HG03060 (cell line): ENCODE data around the gene AJUBA.
"Not testable (repeated sequence)": the region's sequence is repeated elsewhere in the genome, so short reads cannot be mapped to it uniquely, and the experiment has no call there.

ENCODE experiments used
- ATAC-seq: cut with Tn5 transposase; IDR thresholded peaks from one replicate; pipeline ENCODE4 v1.9.1; 2021; ENCODE audit warnings: low read depth, moderate number of reproducible peaks; ENCODE audit not compliant: unreplicated experiment

The AJUBA gene

DNA sequence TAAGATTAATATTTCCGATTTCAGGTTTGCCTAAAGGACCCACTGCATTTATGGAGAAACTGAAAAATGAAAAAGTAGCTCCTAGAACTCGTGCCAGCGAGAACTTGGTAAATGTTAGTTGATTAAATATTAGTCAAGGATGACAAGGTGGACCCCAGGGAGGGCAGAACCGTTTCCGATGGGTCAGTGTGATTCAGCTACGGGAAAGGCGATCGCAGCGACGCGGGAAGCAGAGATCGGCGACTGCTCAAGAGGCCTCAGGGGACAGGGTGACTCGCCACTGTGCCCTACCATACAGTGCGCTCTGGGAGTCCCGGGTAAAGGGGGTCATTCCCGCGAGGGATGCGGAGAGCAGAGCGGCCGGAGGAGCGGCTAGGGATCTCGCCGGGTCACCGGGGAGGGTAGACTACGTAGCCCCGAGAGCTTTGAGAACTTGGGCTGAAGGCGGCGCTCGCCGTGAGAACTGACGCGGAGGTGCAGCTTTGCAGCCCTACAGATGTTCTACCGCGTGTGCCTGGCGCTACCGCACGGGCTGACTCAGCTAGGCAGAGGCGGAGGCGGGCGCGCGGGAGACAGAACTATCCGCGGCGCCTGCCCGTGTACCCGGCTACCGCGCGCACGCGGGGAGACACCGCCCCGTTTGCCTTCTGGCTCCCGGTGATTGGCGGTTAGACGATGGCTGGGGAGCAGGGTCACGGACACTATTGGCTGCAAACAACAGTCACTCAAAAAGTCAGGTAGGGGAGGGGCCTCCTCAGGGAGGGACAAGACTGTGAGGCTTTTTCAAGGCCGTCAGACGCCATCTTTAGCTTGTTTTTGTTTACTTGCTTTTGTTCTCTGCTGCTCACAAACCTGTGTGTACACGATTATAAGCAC is 24.4 kb upstream of the AJUBA start:
- peak; percentile 77 for ATAC-seq

DNA sequence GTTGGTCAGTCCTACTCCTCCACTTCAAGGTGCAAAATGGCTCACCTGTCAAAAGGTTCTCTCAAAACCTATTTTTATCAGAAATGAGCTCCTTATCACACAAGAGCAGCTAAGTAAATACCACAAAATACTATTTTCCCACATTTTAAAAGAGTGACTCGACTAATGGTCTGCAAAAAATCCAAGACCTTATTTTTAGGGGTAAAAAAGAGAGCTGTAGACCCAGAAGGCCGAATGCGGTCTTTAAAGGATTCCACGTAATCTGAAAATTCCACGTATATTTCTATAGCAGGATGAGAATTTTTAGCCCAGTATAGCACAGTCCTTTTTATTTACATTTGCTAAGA is 23.8 kb upstream of the AJUBA start:
- ATAC-seq: no peak

DNA sequence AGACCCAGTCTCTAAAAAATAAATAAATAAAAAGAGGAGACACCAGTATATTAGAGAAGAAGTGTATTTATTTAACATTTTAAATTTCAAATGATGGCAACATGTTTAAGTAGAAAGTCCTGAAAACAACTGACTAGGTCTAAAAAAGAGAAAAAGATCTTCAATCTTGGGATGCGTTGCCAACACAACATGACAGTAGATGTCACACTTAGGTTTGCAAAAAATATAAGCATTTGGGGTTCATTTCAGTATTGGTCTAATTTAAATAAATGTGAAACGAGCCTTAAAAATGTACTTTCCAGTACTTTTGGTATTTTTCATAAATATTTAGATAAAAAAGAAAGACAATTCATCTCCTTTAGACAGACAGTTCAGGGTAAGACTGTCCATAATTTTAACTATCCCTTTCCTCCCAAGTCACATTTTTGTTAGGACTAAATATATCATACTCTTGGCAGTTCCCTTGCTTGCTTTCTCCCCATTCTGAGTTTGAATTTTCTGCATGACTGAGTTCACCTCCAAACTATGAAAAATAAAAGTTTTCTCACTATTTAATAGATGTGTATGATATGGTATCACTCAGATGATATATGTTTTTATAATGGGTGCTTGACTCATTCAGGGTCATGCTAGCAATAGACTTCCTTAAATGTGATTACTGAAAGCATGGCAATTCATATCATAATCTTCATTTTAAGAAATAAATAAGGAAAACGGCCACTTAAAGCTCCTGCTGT is 23.3 kb upstream of the AJUBA start:
- ATAC-seq: no peak

DNA sequence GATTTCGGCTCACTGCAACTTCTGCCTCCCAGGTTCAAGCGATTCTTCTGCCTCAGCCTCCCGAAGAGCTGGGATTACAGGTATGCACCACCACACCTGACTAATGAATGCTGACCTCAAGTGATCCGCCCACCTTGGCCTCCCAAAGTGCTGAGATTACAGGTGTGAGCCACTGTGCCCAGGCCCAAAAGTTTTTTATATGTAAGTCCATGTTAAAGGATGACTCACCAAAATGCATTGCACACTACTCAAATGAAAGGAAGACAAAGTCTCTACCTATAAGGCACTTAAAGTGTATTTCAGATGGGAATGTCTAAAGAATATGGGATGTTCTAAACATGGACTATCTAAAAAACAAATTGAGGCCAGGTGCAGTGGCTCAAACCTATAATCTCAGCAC is 21.9 kb upstream of the AJUBA start:
- ATAC-seq: not testable (repeated sequence)

DNA sequence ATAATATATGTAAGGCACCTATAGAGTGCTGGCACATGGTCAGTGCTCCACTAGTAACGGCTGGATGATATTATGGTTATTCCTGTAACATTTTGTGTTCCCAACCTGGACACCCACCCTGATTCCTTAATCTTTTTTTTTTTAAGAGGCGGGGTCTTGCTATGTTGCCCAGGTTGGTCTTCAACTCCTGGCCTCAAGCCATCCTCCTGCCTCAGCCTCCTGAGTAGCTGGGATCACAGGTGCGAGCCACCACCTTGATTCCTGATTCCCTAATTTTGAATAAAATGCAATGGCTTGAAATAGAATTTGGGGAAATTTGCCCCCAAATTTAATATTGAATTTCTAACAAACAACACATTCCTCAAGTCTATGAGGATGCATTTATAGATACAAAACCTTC is 20.2 kb upstream of the AJUBA start:
- no peak for ATAC-seq

DNA sequence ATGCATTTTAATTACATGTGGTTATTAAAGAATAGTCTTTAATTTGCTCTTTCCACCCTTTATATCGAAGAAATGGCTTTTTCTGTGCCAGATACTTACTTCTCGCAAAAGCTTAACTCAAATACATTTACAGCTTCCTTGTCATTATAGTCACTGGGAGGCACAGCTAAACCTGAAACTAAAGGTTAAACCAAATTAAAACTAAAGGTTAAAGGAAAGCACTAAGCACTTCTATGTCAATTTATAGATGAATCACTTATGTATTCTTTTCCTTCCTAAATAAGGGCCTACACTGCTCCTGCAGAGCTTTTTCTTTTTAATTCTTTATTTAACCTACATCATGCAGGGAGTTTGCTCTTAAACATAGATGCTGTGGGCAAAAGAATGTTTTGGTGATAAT is 18.5 kb upstream of the AJUBA start:
- no peak for ATAC-seq

DNA sequence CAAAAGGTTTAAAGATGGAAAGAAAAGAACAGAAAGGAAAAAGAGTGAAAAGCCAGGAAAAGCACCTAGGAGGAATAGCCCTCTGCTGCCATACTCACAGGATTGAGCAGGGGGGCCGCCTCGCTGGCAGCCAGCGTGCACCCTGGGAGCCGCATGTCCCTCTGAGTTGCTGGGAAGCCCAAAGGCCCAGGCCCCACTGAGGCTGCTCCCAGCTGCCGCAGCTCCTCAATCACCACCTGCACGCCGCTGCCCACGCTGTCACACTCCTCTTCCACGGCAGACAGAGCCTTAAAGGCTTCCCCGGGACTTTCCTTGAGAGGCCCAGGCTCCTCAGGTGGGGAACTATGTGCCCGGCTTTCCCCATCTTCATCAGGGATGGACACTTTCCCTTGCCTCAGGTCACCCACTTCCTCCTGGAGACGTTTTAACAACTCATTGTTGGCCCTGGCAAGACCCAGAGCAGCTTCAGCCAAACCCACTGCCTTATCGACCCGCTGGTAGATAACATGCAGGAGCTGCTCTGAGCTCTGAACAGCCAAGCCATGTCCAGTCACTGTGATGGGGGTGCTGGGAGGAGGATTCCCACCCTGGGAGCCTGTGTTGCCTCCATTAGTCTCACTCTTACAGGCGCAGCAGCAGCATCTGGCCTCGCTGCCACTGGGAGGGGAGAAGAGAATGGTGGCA is 16.1 kb upstream of the AJUBA start:
- no peak for ATAC-seq

DNA sequence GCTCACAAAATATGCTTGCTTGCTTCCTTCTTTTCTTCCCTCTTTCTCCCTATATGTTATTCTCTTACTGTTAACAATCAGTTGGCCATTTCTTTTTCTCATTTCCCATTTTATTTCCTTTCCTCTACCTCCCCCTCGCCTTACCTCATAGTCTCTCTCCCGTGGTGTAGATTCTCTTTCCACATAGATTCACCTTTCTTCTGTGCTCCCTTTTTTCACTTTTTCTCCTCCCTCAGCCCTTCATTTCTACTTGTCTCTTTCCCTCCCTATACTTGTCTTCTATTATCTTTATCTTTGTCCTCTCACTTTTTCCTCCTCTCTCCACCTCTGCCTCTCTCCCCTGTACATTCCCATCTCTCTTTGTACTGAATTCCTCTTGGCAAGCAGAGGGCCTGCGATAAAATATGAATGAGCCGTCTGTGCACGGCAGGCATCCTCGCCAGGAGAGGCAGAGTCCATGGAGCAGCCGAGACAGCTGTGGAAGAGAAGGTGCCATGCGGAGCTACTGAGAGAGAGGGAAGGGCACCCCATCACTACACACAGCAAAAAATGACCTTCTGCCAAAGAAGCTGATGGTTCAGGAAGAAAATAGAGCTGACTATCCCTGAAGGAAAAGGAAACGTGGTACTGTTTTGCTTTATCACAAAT is 15.4 kb upstream of the AJUBA start:
- no peak for ATAC-seq

DNA sequence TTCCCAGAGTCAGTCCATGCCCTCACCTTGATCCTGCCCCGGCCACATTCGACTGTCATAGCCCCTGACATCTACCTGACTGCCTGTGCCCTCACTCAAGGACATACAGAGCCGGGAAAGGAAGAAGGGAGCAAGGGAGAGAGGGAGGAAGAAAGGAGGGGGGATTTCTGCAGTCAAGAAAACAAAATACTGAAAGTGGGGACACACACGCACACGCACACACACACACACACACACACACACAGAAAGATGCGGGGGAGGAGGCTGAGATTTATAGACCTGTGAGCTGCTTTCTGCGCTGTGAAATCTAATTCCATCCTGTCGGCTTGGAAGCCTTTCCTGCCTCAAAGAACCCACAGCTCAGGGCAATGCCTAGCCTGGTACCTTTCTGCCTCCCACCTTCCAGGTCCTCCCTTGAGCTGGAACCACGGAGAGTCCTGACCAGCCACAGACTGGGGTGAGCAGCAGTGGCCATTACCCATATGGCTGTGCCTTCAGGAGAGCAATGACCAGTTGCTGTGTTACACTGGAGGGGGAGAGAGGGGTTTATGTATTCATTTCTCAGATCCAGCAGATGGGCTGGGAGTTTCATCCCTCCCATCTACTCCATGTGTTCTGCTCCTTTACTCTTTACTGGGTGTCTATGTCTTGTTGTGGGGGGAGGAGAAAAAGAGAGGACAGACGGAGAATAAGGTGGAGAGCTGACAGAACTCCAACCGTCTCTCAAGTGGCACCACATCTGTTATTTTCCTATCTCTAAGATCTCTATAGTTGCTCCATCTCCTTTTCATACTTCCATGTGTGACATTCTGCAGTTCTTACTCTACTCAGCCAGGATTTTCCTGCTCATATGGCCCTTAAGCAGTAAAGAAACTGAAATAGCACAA is 14.7 kb upstream of the AJUBA start:
- ATAC-seq: no peak

DNA sequence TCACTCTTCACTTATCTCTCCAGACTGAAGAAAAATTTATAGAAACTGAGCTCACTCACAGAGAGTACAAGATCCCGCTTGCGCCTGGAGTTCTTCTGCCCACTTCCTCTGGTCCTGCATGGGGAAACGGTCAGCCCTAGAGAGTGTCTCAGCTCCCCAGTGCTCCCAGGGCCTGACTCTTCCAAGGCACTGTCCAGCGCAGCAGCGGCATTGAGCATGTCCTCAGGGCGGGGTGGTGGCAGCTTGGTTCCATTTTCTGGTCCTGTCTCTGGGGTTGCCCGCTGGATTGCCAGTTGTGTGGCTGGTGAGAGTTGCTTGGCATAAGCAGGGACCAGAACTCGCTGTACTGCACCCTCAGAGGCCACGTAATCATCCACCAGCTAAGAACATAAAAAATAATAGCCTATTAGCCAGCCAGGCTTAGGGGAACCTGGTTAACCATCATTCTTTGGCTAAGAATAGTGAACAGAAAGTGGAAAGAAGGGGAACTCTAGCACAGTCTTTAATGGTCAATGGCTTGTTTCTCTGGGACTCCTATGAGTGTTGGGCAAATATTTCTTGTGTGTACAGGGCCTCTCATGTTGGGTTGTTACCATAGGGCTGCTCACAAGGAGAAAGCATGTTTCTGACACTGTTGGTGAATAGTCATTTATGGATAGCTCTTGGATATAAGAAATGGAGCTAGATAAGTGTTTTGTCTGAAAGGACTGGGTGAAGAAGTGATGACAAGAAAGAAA is 13.7 kb upstream of the AJUBA start:
- no peak for ATAC-seq

DNA sequence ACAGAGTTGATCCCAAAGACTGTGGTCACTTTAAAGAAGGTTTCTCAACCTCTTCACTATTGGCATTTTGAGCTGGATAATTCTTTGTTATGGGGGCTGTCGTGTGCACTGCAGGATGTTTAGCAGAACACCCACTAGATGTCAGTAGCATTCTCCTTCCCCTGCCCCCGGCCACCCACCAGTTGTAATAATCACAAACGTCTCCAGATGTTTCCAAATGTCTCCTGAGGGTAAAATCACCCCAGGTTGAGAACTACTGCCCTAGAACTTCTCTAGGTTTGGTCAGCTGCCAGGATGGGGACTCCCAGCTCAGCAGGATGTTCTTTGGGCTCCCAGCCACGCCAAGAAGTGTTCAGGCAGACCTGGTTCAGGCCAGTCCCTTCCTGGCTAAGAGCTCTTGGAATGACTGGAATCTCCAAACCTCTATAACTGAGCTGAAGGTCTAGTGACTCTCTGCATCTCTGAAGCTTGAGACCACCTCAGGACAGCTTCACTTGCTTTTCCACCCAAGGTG is 12.5 kb upstream of the AJUBA start:
- ATAC-seq: no peak

DNA sequence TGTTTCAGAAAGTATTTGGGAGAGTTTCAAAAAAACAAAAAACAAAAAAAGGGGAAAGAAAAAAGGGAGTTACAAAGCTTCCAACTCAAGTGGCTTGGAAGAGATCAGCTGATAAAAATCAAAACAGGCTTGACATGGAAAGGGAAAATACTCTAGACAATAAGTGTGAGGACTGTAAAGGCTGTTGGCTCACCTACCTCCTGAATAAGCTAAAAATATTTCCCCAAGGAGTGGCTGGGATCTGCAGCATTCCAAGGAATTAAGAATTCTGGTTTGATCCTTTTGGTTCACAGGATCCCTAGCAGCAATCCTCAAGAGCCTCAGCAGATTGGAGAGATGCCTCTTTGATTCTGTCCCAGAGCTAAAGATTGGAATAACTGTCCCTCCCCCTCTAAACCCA is 11.2 kb upstream of the AJUBA start:
- no peak for ATAC-seq

DNA sequence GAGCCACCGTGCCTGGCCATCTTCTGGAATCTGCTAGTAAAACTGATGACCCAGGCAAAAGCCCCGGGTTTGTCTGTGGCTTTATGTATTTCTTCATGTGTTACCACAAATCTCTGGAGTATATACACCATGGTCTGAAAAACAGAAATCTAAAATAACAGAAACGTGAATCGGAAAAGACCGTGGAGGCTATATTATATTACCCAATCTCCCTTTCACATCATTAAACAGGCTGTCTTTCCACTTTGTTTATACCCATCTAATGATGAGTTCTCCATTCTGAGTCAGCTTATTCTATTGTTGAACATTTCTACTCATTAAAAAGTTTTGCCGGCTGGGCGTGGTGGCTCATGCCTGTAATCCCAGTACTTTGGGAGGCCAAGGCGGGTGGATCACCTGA is 9.5 kb upstream of the AJUBA start:
- ATAC-seq: no peak

DNA sequence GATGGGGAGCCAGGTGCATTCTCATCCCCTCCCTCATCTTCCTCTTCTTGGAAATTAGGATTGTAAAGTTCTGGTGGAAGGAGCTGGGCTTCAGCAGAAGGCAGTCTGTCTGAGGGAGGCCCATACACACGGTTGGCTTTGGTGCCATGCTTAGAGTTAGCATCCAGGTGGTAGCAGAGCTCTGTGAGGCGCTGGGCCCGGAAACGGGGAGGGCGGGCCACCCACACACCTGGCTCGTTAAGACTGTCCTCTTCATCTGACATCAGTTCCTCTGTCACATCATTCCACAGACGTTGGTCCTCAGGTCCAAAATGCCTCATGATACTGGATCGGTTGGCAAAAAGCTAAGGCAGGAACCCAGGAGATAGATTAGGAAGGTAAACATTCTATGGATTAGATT is 4.9 kb upstream of the AJUBA start:
- no peak for ATAC-seq

DNA sequence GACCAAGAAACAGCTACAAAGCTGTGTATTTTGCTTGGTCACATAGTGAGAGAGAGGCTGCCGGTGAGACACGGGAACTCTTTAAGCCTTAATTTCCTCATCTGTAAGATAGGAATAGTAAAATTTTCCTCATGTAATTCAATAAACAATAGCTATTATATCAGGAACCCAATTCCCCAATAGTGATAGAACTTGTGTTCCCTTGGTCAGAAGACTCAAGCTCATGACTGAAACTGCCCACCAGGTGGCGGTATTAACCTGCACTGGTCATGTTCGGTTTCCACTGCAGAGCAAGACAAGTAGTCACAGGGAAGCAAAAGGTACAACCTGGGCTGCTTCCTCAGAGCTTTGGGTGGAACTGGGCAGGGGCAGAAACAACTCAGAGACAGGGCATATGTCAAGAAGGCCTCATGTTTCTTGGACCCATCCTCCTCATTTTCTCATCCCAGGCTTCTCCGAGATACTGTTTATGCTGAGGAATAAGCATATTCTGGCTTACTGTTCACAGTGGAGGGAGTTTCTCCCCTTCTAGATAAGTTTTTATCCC is 4.2 kb upstream of the AJUBA start:
- ATAC-seq: no peak

DNA sequence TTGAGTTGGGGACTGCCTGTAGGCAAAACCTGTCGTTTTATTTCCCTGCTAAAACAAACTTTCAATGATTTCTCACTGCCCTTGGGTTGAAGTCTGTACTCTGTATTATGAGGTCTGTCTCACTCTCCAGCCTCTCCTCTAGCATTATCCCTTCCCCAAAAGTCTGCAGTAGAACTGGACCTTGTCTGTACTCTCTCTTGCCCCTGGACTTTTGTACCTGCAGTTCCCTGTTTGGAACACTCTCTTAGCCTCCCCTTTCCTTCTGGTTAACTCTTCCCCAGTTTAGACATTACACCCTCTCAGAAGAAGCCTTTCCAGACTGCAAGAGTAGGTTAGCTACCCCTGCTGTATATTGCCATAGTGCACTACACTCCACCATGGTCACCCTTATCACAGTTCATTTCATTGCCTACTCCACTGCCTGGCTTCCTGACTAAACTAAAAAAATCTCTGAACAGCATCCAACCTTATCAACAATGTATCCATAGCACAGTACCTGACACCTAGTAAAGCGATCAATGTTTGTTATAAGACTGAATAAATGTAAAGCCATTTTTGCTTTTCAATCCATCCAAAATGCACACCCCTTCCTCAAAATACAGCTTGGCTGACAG is 3.6 kb upstream of the AJUBA start:
- ATAC-seq: no peak

DNA sequence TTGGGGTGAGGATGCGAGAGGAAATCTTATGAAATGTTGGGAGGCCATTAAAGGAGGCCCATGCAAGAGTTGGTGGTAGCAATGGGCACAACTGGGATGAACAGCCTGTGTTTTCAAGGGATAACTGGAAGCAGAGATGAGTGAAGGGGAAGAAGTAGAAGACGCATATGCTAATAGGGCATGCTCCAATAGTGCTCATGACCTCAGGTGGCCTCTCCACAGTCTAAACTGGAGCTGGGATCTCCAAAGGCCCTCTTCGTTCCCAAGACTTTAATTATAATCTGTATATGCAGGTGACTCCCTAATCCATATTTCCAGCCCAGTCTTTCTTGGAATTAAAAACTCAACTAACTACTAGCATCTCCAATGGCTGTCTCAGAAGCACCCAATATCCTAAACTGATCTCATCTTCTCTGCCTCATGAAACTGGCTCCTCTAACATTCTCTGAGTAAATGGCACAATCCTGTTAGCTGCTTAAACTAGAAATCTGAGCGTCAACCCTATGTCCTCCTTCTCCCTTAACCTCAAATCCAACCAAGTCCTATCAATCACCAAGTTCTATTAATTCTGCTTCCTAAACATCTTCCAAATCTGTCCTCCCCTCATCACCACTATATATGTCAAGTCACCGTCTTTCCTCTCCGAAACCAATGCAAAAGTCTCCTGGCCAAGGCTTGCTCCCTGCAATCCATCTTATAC is 2.8 kb upstream of the AJUBA start:
- ATAC-seq: no peak
